ENCODE measurements around the gene SHC4. TPM values are rescaled to one million over a fixed set of nuclear protein-coding genes. Genes with fewer than 3 reads are reported as not detected.

The SHC4 gene
- polyA plus RNA-seq, 1 donor (not counting 4 experiments of a cell fraction or from before 2014, with no cell fraction given), result 0.94 TPM

- dilution Hi-C loops (cut with MboI; ENCODE audit: extremely low pct_ligation_motif_present, low sequenced_read_pairs), result no loop called here
- Histone ChIP-seq H3K4me2 (ENCODE audit: control insufficient read depth, extremely low read depth, insufficient read depth, low read depth, low read length) (no peak overlapping the region), H2AFZ (ENCODE audit: control insufficient read depth, low read length) (no peak overlapping the region), H3K4me3 (ENCODE audit: control insufficient read depth in 2 of 3, extremely low read depth in 1 of 3, insufficient read depth in 2 of 3, low read depth in 1 of 3, low read length in 3 of 3) (no peak overlapping the region), H3K36me3 (ENCODE audit: control insufficient read depth in 2 of 2, extremely low read depth in 1 of 2, insufficient read depth in 2 of 2, low read length in 2 of 2) (no peaks in the 10 kb centered on the region), H3K79me2 (ENCODE audit: control insufficient read depth, insufficient read depth, low read length) (no peaks in the 10 kb centered on the region), H3K27me3 (ENCODE audit: control insufficient read depth, extremely low read depth, insufficient read depth, low read length) (no peaks in the 10 kb centered on the region), H3K4me1 (ENCODE audit: control insufficient read depth, extremely low read depth, insufficient read depth, low read length) (peaks cover 8% of the 10 kb centered on the region), H3K27ac (ENCODE audit: control insufficient read depth, insufficient read depth, low read length) (no peak overlapping the region), H3K9me3 (ENCODE audit: control insufficient read depth, low read depth, low read length) (no peaks in the 10 kb centered on the region), H3K9ac (ENCODE audit: control insufficient read depth, extremely low read depth, insufficient read depth, low read length) (no peak overlapping the region), H3K9me1 (ENCODE audit: control insufficient read depth, extremely low read depth, insufficient read depth, low read length) (no peaks in the 10 kb centered on the region), H4K20me1 (ENCODE audit: control insufficient read depth, extremely low read depth, insufficient read depth, low read length) (no peaks in the 10 kb centered on the region)
- DNase-seq (ENCODE audit: low read depth, low spot score), result no peak
- no peak for TF ChIP-seq CTCF (optimal IDR thresholded peaks at IDR 0.05 in 1 of 3, IDR thresholded peaks at IDR 0.05 in 1 of 3, conservative IDR thresholded peaks at IDR 0.05 in 1 of 3; ENCODE audit: extremely low read depth in 1 of 3, insufficient read depth in 2 of 3, low read length in 3 of 3)
- no peak for TF ChIP-seq EZH2 (IDR thresholded peaks at IDR 0.05; ENCODE audit: low read length)
- FAIRE-seq, result no peak
Observed at GRCh38 chr15:48978638-48979037, 14.9 kb upstream of the SHC4 start.

- H3K9ac ChIP-seq (ENCODE audit: control insufficient read depth, extremely low read depth, insufficient read depth, low read length), result no peak overlapping the region
- no peaks in the 10 kb centered on the region for H3K9me3 ChIP-seq (ENCODE audit: control insufficient read depth, low read depth, low read length)
- no peak overlapping the region for H3K4me3 ChIP-seq (ENCODE audit: control insufficient read depth in 2 of 3, extremely low read depth in 1 of 3, insufficient read depth in 2 of 3, low read depth in 1 of 3, low read length in 3 of 3)
- H3K36me3 ChIP-seq (ENCODE audit: control insufficient read depth in 2 of 2, extremely low read depth in 1 of 2, insufficient read depth in 2 of 2, low read length in 2 of 2), result no peaks in the 10 kb centered on the region
- no peaks in the 10 kb centered on the region for H3K79me2 ChIP-seq (ENCODE audit: control insufficient read depth, insufficient read depth, low read length)
- H3K9me1 ChIP-seq (ENCODE audit: control insufficient read depth, extremely low read depth, insufficient read depth, low read length), result no peaks in the 10 kb centered on the region
- no peak for DNase-seq (ENCODE audit: low read depth, low spot score)
- dilution Hi-C loops (cut with MboI; ENCODE audit: extremely low pct_ligation_motif_present, low sequenced_read_pairs), result no loop called here
- no peaks in the 10 kb centered on the region for H3K27me3 ChIP-seq (ENCODE audit: control insufficient read depth, extremely low read depth, insufficient read depth, low read length)
- TF ChIP-seq CTCF (optimal IDR thresholded peaks at IDR 0.05 in 1 of 3, IDR thresholded peaks at IDR 0.05 in 1 of 3, conservative IDR thresholded peaks at IDR 0.05 in 1 of 3; ENCODE audit: extremely low read depth in 1 of 3, insufficient read depth in 2 of 3, low read length in 3 of 3), result no peak
- TF ChIP-seq EZH2 (IDR thresholded peaks at IDR 0.05; ENCODE audit: low read length), result no peak
- H3K4me1 ChIP-seq (ENCODE audit: control insufficient read depth, extremely low read depth, insufficient read depth, low read length), result peaks cover 8% of the 10 kb centered on the region
- H2AFZ ChIP-seq (ENCODE audit: control insufficient read depth, low read length), result peak overlapping the region; percentile 92
- no peaks in the 10 kb centered on the region for H4K20me1 ChIP-seq (ENCODE audit: control insufficient read depth, extremely low read depth, insufficient read depth, low read length)
- no peak overlapping the region for H3K27ac ChIP-seq (ENCODE audit: control insufficient read depth, insufficient read depth, low read length)
- H3K4me2 ChIP-seq (ENCODE audit: control insufficient read depth, extremely low read depth, insufficient read depth, low read depth, low read length), result peak overlapping the region; percentile 78
- no peak for FAIRE-seq
Observed at GRCh38 chr15:48976444-48977088, 12.8 kb upstream of the SHC4 start.
